HG02970 (cell line): ENCODE measurements around the gene CXCR1.
"Not testable (repeated sequence)": the region's sequence is repeated elsewhere in the genome, so short reads cannot be mapped to it uniquely, and the experiment has no call there.

ENCODE experiments used
- ATAC-seq: cut with Tn5 transposase; IDR thresholded peaks from one replicate; pipeline ENCODE4 v1.9.1; 2021; ENCODE audit warnings: mild to moderate bottlenecking, moderate library complexity, moderate number of reproducible peaks; ENCODE audit not compliant: unreplicated experiment, low FRiP score

Gene CXCR1

DNA sequence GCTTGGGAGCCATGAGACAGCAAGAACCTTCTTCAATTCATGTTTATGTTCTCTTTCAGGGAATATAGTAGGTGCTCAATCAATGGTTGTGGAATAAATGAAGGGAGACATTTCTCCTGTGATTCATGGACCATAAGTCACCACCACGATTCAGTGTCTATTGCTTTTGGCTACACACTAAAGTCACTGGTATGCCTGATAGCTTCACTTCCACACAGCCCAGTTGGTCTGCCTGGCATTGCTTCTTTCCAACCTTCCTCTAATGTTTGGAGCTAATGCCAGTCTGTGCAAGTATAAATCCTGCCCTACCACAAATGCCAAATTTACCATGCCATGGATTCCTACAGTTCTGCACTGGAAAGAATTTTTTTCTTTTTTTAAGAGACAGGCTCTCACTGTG lies 1.3 kb upstream of the CXCR1 start:
- no peak for ATAC-seq

DNA sequence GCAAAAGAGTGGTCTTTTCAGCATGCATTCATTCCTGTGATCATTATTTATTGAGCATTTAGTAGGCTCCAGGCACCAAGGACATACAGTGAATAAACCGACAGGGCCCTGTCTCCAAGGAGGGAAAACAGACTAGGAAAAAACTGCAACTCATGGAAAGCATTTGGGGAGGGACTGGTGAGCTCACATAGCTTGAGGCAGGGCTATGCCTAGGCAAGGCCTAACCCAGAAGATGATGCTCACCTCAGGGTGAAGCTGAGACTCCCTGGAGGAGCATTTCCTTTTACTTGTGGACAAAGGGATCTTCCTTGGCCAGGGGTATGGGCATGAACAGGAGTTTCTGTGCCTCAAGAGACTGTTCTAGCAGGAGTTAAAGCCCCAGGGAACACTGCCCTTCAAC lies 3.9 kb downstream of the CXCR1 start:
- no peak for ATAC-seq

DNA sequence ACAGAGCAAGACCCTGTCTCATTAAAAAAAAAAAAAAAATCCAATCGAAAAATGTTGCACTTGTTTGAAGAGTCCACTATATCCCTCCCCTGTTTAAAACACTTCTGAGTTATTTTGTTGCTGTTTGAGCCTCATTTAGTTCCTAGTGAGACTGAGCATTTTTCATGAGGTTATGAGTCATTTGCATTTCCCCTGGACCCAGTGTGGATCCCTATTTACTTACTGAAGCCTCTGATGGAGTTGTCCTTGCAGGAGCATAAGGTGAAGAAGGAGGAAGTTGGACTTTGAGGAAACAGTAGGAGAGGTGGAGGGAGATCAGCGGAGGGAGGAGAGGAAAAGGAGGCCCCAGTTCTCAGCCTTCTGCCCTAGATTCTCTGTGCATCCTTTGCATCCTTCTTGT lies 5.1 kb downstream of the CXCR1 start:
- no peak for ATAC-seq

DNA sequence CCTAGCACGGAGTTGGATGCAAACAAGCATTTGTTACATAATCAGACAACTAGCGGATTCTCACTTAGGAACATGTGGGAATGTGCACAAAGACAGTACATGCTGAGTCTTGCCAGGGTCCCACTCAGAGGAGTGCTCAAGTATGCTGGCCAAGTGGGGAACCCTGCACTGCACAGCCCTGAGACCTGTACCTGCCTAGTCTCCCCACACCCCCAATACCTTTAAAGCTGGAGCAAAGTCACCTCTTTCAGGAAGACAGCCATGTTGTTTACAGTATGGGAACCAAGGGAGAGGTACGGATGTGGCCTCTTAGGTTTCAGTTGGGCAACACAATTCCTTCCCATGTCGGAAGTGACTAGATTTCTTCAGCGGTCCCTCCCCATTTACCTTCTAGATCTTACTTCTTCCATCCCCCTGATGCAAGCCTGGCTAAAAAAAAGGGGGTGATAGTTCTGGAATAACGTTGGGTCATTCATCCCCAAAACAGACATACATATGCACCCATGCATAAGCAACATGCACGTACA lies 10.7 kb downstream of the CXCR1 start:
- ATAC-seq, result no peak

DNA sequence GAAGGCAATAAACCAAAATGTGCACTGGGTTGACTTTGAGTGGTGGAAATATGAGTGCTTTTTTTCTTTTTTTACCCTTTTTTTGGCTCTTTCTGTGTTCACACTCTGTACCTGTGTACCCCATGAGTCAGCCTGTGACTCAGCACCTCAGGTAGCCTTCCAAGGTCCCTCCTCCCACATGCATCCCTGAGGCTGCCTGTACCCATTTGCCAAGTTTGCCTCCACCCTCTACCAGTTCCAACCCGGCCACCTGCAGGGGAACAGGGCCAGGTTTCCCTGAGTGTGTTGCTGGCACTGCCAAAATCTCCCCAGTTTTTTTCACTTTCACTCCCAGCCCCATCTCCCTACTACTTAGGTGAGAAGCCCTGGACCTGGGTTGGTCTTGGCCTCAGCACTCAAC lies 14.0 kb downstream of the CXCR1 start:
- ATAC-seq, result no peak

DNA sequence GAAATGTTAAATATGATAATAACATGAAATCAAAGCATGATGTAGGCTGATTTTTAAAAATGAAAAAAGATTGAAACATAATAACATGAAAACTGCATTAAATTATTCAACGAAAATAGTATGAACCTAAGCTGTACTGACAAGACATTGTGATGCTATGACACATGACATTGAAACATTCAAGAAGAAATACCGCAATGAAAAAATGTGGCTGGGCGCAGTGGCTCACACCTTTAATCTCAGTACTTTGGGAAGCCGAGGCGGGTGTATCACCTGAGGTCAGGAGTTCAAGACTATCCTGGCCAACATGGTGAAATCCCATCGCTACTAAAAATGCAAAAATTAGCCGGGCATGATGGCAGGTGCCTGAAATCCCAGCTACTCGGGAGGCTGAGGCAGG lies 14.6 kb downstream of the CXCR1 start:
- ATAC-seq, result no peak

DNA sequence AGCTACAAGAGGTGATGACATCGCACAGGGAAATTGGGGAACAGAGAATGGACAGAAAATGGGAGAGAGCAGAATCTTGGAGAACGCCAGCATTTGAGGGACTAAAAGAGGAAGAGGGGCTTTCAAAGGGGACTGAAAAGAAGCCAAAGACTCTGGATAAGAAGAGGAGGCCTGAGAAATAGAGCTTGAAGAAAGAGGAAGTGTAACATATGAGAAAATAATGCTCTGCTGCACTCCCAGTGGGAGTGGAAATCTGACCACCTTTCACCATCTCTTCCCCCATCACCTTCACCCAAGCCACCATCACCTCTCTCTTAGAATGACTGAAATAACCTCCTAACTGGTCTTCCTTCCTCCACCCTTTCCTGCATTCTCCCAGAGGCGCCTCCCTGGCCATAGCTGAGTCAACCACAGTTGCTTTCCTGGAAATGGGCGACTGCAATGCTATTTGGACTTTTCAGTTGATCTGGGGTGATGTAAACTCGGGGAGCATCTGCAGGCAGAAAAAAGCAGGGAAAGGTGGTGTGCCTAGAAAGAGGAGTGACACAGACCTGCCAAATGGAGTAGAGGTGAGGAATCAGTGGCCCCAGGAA lies 16.8 kb downstream of the CXCR1 start:
- no peak for ATAC-seq

DNA sequence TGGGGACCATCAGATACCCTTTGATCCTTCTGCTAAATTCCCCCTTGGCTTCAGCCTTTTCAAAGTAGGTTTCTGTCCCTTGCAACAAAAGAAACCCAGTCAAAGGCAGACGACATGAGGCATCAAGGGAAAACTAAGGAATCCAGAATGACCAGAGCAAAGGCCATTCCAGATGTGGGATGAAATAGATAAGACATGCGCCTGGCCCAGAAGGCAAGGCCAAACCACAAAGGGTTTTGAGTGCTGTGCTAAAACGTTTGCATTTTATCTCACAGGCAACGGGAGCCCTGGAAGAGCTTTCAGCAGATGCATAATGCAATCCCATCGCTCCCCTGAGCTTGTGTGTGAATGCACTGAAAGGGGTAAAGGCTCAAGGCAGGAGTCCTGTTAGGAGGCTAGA lies 17.7 kb downstream of the CXCR1 start:
- no peak for ATAC-seq

DNA sequence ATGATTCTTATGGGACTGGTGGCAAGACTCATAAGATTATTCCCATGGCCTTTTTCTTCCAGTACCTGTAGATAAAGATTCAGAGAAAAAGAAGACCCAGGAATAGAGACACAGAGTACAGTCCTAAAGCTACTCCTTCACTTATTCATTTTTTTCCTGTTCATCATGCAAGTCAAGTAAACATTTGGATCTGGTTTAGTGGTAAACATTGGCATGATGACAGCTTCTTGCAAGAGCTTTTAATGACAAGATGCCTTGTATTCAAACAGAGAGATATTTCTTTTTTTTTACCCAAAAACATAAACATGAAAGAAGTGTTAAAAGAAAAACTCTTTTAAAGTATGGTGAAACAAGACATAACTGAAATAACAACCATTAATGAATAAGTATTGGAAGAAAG lies 20.7 kb downstream of the CXCR1 start:
- ATAC-seq, result no peak

DNA sequence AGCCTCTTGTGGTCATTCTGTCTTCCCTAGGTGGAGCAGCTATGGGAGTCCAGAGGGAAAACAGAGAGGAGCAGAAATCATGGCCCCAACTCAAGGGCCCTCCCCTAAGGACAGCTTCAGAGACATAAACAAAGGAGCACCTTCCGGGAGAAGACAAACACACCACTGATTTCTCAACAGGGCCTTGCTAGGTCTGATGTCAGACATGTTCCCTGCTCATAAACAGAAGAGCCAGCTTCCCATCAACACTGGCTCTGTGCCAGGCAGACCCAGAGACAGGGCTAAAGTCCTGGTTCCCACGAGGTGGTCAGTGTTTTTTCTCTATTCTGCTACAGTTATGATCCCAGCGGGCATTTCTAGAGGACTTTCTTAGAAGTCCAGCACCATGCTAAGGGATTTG lies 21.6 kb downstream of the CXCR1 start:
- ATAC-seq, result no peak

DNA sequence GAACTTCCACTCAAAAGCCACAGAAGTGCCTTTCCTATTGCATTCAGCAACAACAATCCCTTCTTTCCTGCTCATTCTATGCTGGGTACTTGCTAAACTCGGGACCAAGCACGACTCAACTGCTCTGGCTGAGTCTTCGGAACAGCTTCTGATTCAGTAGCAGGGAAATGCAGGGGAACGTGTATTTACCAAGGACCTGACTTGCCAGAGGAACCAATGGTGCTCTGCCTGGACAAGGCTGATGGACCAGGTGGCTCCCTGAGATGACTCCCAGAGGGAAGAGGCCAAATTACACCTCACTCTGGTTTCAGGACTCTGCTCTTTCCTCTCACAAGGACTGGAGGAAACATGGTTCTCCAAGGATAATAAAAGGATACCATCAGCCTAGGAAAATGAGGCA lies 28.7 kb downstream of the CXCR1 start:
- no peak for ATAC-seq

DNA sequence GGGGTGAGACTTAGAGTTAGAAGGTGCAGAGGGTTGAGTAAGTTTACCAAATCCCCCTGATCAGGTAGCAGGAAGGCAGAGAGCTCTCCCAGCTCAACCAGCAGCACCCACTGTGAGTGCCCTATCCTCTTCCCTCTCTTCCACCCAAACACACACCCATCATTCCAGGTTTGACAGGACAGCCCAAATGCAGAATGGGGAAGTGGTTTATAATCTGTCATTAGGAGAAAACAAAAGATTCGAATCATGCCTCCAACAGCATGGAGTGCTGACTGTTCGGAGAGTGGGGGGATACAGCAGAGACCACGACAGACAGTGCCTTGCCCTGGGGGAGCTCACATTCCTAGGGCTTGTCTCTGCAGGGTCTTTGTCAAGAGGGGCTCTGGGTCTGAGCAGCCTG lies 29.2 kb downstream of the CXCR1 start:
- no peak for ATAC-seq

DNA sequence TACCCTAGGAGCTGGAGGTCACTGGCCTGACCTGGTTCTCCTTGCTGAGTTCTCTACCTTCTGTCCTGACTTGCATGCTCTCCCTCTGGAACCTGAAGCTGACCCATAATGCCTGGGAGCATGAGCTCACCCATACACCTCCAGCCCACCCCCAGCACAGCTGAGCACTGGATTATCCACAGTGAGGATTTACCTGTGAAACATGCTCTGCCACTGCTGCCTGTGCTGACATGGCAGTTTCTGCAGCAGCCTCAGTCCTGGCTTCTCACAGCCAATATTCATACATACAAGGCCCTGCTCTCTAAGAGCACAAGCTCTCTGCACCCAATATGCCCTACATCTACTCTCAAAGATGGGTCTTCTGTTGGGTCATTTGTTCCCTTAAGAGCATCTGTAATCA lies 35.9 kb downstream of the CXCR1 start:
- no peak for ATAC-seq

DNA sequence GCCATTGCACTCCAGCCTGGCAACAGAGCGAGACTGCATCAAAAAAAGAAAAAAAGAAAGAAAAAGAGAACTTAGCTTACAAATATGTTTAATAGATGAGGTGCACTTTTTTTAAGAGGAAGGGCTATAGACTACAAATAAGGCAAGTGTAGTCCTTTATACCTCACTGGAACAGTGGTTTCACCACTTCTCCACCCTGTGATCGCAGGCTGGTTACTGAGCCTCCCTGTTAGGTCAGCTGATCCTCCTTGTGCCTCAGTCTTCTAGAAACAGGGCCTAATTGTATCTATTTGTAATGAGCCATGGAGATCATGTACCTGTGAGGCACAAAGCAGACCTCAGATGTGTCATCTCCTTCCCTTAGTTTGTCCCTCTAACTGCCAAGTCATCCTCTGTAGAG lies 36.4 kb downstream of the CXCR1 start:
- ATAC-seq, result no peak

DNA sequence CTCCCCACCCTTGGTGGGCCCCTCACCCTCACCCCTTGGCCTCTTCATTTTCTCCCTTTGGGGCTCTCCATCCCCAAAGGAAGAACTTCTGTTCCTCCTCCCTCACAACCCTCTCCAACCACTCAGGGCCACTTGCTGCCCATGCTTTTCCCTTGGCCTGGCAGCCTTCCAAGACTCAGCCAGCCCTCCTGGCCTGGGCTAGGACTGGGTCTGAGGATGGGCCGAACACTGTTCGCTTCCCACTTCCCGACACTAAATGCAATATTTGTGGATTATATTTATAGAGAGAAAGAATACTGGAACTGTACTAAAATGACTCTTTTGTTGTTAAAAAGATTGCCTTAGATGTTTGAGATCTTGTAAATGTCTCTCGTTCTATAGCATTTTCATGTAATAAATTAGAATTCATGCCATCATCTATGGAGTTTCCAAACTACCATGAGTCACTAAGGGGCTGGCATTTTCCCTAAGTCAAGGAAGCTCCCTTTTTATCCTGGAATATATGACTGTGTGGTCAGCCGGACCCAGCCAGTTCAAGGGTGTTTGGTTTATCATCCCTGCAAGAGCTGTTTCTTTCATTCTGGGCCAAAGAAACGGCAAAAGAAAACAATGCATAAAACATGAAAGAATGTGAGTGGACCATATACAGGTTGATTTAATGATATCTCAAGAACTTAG lies 37.2 kb downstream of the CXCR1 start:
- ATAC-seq, result no peak

DNA sequence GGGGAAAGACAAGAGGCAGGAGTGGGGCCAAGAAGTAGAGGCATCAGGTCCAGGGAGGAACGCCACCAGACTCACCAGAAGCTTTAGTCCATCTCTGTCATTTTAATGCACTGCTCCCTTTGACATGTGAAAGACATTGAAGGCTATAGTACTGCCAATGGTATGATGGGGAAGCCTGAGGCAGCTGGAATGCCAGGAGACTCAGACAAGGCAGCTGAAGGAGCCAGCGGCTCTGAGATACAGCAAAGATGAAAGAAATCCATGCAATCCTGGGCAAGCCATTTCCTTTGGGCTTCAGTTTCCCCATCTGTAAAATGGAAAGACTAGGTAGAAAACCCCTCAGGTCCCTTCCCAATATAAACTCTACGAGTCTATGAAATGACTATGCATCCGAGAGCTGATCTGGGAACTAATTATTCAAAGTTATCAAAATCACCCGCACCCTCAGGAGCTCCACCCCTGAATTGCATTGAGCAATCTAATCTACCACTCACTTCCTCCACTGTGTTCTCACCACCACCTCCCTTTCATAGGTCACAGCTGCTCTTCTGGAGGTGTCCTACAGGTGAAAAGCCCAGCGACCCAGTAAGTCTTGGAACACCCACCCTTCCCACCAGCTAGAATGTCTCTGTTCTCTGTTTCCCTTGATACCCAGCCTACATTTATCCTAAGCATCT lies 37.8 kb downstream of the CXCR1 start:
- no peak for ATAC-seq

DNA sequence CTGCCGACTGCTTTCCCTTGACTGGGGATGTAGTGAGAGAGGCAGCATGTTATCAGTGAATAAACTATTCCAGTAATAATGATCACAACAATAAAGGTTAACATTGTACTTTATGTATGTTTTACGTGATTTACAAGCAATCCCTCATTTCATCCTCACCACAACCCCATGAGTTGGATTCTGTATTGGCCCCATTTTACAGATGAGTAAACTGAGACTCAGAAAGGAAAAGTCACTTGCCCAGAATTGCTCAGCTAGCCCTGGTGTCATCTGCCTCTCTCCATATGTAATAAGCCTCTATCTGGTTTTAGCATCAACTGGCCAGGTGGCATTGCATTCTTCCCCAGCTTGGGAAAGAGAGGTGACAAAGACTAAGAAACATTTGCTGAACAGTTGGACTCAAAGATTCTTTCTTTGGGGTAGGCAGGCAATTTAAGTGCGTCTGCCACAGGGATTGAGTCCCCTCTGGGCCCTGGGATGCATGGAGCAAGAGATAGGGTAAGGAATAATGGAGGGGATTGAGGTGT lies 38.8 kb downstream of the CXCR1 start:
- no peak for ATAC-seq

DNA sequence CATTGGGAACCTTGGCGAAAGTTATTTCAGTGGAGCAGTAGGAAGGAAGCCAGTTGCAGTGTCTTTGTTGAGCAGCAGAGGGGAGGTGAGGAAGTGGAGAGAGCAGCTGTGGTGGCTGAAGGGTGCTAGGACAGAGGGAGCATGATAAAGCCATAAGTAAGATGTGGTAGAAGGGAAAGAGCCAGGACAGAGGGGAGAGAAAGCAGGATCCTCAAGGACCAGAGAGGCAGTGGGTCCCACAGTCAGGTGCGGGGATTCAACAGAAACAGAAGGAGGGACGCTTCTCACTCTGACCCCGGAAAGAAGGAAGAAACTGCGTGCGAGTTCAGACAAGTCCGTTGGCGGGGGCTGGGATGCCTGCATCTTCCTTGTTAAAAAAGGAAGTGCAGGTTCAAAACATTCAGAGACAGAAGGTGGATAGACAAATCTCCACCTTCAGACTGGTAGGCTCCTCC lies 41.1 kb downstream of the CXCR1 start, which contains the start of gene CXCR2:
Gene CXCR2 (plus strand): TSS at position 403 of the 455 bp plus-strand sequence. CDS start 8,774 bp downstream, outside the sequence.
- no peak for ATAC-seq

DNA sequence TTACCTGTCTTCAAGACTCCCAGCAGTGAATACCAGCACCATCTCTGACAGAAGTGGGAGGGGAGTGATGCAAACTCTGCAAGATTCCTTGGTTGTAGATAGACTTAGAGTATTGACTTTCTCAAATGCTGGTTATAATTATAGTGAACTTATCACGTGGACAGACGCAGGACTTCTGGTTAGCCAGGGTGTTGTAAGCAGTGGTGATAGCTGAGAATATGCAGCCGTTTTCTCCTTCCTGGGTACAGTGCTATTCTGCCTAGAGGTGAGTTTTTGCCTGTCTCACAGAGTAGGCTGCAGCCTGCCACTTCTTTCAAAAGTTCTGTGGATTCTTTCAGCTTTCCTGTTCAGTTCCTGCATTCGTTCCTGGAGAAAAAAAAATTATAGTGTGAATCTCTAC lies 41.7 kb downstream of the CXCR1 start:
- ATAC-seq, result no peak

DNA sequence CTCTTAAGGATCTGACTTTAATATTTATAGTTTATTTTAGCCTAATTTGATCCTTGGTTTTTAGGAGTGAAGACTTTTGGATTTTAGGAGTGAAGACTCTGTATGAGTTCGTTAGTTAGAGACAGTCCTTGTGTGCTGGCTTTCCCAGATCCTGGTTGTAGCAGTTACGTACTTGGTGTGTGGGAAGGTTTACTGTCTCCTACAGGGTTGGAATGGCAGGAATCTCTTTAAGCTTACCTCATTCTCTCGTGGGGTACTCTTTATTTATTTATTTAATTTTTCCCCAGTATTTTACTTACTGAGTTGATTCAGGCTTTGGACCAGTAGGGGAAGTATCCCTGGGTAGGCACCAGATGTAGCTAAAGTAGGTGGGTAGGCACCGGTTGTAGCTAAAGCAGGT lies 42.8 kb downstream of the CXCR1 start:
- no peak for ATAC-seq

DNA sequence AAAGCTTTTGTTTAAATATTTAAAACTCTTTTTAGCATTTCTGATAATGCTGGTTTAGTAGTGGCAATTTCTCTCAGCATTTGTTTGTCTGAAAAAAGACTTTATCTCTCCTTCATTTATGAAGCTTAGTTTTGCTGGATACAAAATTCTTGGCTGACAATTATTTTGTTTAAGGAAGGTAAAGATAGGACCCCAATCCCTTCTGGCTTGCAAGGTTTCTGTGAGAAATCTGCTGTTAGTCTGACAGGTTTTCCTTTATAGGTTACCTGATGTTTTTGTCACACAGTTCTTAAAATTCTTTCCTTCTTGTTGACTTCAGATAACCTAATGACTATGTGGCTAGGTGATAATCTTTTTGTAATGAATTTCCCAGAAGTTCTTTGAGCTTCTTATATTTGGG lies 44.5 kb downstream of the CXCR1 start:
- not testable (repeated sequence) for ATAC-seq
